ENCODE measurements around the gene ZRSR2. TPM values are rescaled to one million over a fixed set of nuclear protein-coding genes. Genes with fewer than 3 reads are reported as not detected.

The ZRSR2 gene
- total and polyA plus RNA-seq, 2 experiments from 2014 or later = 5.2 to 45.1 TPM

- Histone ChIP-seq H3K9me2 (ENCODE audit: insufficient read depth) (no peaks in the 10 kb centered on the region), H3K4me3 (no peak overlapping the region), H3K36me3 (ENCODE audit: insufficient read depth) (peaks cover 7% of the 10 kb centered on the region; the same call in 1 of the 2 replicates), H3K27ac (ENCODE audit: low read depth) (peak overlapping the region; percentile 87), H3K79me2 (replicated peaks; ENCODE audit: insufficient read depth) (no peaks in the 10 kb centered on the region), H2AFZ (no peak overlapping the region), H3F3A (replicated peaks; ENCODE audit: low read depth) (no peaks in the 10 kb centered on the region), H3K27me3 (ENCODE audit: insufficient read depth) (no peaks in the 10 kb centered on the region), H3K4me2 (peak overlapping the region; percentile 4; the same call in 1 of the 2 replicates), H4K20me1 (replicated peaks; ENCODE audit: insufficient read depth) (no peaks in the 10 kb centered on the region), H3K4me1 (ENCODE audit: insufficient read depth) (peaks cover 12% of the 10 kb centered on the region)
- H3K27ac Mint-ChIP-seq = peak overlapping the region; percentile 100
- H3K4me1 Mint-ChIP-seq = peaks cover 23% of the 10 kb centered on the region; the same call in 2 of the 3 replicates
- no peaks in the 10 kb centered on the region for H3K27me3 Mint-ChIP-seq (ENCODE audit: insufficient read depth, low read depth, poor library complexity)
- peak; percentile 92 for ATAC-seq
- peak; percentile 63 for DNase-seq (ENCODE audit: low spot score)
- TF ChIP-seq CTCF (conservative IDR thresholded peaks at IDR 0.05; ENCODE audit: low read depth in 2 of 2) = peak; percentile 38 to 49
- TF ChIP-seq EZH2 (IDR thresholded peaks at IDR 0.05; ENCODE audit: low read depth, unreplicated experiment) = no peak
- peaks cover 64% of the 10 kb centered on the region for H3K36me3 Mint-ChIP-seq (ENCODE audit: low read depth)
- H3K9me3 Mint-ChIP-seq = no peaks in the 10 kb centered on the region
- H3K4me3 Mint-ChIP-seq = no peak overlapping the region
Observed at GRCh38 chrX:15815779-15816437, 25.6 kb downstream of the ZRSR2 start.

GRCh38 chrX:15816438-15816809, 26.1 kb downstream of the ZRSR2 start:
- Mint-ChIP-seq H3K36me3 (ENCODE audit: low read depth) (peaks cover 64% of the 10 kb centered on the region), H3K27ac (peak overlapping the region; percentile 100), H3K4me1 (peaks cover 23% of the 10 kb centered on the region; the same call in 2 of the 3 replicates), H3K9me3 (no peaks in the 10 kb centered on the region), H3K27me3 (ENCODE audit: insufficient read depth, low read depth, poor library complexity) (no peaks in the 10 kb centered on the region), H3K4me3 (no peak overlapping the region)
- Histone ChIP-seq H3K27ac (ENCODE audit: low read depth) (peak overlapping the region; percentile 87), H3K4me3 (no peak overlapping the region), H3K4me1 (ENCODE audit: insufficient read depth) (peaks cover 12% of the 10 kb centered on the region), H3K4me2 (peak overlapping the region; percentile 4; the same call in 1 of the 2 replicates), H3K79me2 (replicated peaks; ENCODE audit: insufficient read depth) (no peaks in the 10 kb centered on the region), H4K20me1 (replicated peaks; ENCODE audit: insufficient read depth) (no peaks in the 10 kb centered on the region), H3F3A (replicated peaks; ENCODE audit: low read depth) (no peaks in the 10 kb centered on the region), H2AFZ (no peak overlapping the region), H3K27me3 (ENCODE audit: insufficient read depth) (no peaks in the 10 kb centered on the region), H3K9me2 (ENCODE audit: insufficient read depth) (no peaks in the 10 kb centered on the region), H3K36me3 (ENCODE audit: insufficient read depth) (peaks cover 7% of the 10 kb centered on the region; the same call in 1 of the 2 replicates)
- ATAC-seq = peak; percentile 72
- TF ChIP-seq NANOG (IDR thresholded peaks at IDR 0.05; ENCODE audit: borderline replicate concordance) = no peak
- no peak for TF ChIP-seq POLR2AphosphoS5 (IDR thresholded peaks at IDR 0.05; ENCODE audit: low read depth)
- TF ChIP-seq ETS1 (IDR thresholded peaks at IDR 0.05) = no peak
- no peak for TF ChIP-seq JUNB (IDR thresholded peaks at IDR 0.05; ENCODE audit: unreplicated experiment)
- TF ChIP-seq CTCF (conservative IDR thresholded peaks at IDR 0.05; ENCODE audit: low read depth in 2 of 2) = no peak
- no peak for TF ChIP-seq EZH2phosphoT487 (IDR thresholded peaks at IDR 0.05; ENCODE audit: unreplicated experiment)
- TF ChIP-seq STAT1 (IDR thresholded peaks at IDR 0.05; ENCODE audit: unreplicated experiment) = no peak
- no peak for TF ChIP-seq CREB1 (CRISPR knock-in tag; IDR thresholded peaks at IDR 0.05; ENCODE audit: low read depth)
- no peak for TF ChIP-seq ZNF331 (CRISPR knock-in tag; IDR thresholded peaks at IDR 0.05; ENCODE audit: low read depth)
- no peak for TF ChIP-seq EZH2 (IDR thresholded peaks at IDR 0.05; ENCODE audit: low read depth, unreplicated experiment)
- TF ChIP-seq ZNF114 (CRISPR knock-in tag; IDR thresholded peaks at IDR 0.05) = no peak
- peak; percentile 51 for DNase-seq (ENCODE audit: low spot score)
